ENCODE data around the gene LNX2.

The LNX2 gene

DNA sequence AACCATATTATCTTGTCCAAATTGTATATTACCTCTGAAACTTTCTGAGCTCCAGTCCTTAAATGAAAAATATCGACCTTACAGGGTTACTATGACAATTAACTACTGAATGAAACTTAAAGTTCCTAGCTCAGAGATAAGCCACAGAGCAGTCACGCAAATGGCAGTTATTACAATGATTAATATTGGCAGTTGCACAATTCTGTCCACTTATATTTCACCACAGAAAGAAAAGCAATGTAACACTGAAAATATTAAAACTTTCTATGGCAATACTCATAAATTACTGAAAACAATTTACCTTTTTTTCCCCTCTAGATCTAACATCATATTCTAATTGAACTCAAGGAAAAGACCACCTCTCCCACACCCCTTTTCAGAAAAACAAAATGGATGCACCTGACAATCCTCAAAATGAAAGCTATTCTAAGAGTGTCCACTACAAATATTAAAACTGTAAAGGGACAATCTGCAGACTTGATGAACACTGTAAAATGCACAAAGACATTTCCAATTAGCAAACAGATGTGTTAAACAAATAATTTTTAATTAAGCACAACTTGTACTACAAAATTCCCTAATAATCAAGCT lies 14.6 kb downstream of the LNX2 start:
- TF ChIP-seq, protein P1, sequence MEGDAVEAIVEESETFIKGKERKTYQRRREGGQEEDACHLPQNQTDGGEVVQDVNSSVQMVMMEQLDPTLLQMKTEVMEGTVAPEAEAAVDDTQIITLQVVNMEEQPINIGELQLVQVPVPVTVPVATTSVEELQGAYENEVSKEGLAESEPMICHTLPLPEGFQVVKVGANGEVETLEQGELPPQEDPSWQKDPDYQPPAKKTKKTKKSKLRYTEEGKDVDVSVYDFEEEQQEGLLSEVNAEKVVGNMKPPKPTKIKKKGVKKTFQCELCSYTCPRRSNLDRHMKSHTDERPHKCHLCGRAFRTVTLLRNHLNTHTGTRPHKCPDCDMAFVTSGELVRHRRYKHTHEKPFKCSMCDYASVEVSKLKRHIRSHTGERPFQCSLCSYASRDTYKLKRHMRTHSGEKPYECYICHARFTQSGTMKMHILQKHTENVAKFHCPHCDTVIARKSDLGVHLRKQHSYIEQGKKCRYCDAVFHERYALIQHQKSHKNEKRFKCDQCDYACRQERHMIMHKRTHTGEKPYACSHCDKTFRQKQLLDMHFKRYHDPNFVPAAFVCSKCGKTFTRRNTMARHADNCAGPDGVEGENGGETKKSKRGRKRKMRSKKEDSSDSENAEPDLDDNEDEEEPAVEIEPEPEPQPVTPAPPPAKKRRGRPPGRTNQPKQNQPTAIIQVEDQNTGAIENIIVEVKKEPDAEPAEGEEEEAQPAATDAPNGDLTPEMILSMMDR (IDR thresholded peaks at IDR 0.05; ENCODE audit: low read depth, low read length, missing control alignments): no peak
- no peak overlapping the region for H3K4me3 ChIP-seq (replicated peaks; ENCODE audit: low read depth, low read length)
- no peak for DNase-seq (ENCODE audit: extremely low read depth, low read depth)

DNA sequence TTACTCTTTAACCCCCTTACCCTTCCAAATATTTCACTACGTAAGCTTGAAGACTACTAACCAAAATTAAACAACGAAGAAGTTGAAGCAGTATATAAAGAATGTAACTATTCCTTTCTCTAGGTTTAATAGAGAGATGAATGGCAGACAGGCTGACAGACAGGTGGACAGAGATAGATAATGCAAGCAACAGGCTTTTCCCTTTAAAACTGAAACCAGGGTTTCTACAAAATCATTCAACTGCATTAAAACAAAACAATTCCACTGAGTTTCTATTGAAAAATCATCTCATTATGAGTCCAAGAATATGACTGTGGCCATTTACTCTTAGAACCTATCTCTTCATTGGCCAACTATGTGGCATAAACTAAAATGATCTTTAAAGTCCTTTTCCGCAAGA lies 15.2 kb downstream of the LNX2 start:
- H3K4me3 ChIP-seq (replicated peaks; ENCODE audit: low read depth, low read length): no peak overlapping the region
- TF ChIP-seq, protein P1 (IDR thresholded peaks at IDR 0.05; ENCODE audit: low read depth, low read length, missing control alignments): no peak
- no peak for DNase-seq (ENCODE audit: extremely low read depth, low read depth)

DNA sequence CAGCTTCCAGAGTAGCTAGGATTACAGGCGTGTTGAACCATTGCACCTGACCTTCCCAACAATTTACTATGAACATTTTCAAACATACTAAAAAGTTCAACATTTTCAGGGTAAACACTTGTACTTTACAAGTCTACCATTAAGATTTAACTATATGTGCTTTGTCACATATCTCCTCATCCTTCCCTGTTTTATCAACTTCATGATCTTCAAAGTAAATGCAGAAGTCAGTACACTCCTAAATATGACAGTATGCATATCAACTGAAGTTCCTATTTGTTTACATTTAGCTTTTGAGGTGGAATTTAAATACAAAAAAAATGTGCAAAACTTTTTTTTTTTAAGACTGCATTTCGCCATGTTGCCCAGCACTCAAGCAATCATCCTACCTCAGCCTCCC lies 18.5 kb downstream of the LNX2 start:
- no peak for DNase-seq (ENCODE audit: extremely low read depth, low read depth)
- H3K4me3 ChIP-seq (replicated peaks; ENCODE audit: low read depth, low read length): no peak overlapping the region
- TF ChIP-seq, protein P1 (IDR thresholded peaks at IDR 0.05; ENCODE audit: low read depth, low read length, missing control alignments): no peak

DNA sequence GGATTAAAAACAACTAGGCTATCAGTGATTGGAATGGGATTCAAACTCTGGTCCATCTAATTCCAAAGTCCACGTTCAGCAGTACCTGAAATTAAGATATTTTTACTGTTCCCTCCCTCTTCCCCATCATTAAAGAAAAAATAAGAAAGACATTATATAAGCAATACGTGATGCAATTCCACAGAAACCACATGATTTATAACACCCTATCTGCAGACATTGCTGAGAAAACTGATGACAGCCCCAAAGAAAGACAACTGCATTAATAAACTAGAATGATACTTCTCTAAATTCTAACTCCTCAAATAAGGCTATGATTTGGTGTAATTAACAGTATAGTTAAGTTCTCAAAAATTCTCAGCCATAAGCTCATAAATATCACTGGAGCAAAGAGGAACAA lies 19.1 kb downstream of the LNX2 start:
- no peak for DNase-seq (ENCODE audit: extremely low read depth, low read depth)
- H3K4me3 ChIP-seq (replicated peaks; ENCODE audit: low read depth, low read length): no peak overlapping the region
- TF ChIP-seq, protein P1 (IDR thresholded peaks at IDR 0.05; ENCODE audit: low read depth, low read length, missing control alignments): no peak

DNA sequence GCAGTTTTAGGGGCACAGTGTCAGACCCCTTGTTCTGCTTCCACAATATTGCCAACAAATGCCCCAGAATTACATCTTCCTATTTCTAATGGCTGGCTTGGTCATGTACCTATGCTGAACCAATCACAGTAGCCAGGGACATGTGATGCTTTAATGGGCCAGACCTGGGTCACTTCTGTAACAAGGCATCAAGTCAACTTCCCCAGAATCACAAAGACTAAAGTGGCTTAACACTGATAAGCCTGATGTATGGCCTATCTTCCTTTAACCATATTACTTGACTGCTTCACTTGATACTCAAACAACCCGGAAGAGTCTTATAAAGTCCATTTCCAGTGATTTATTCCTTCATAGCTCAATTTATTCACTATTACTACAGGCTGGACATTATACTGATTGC lies 19.6 kb downstream of the LNX2 start:
- no peak for DNase-seq (ENCODE audit: extremely low read depth, low read depth)
- H3K4me3 ChIP-seq (replicated peaks; ENCODE audit: low read depth, low read length): no peak overlapping the region
- TF ChIP-seq, protein P1 (IDR thresholded peaks at IDR 0.05; ENCODE audit: low read depth, low read length, missing control alignments): no peak

DNA sequence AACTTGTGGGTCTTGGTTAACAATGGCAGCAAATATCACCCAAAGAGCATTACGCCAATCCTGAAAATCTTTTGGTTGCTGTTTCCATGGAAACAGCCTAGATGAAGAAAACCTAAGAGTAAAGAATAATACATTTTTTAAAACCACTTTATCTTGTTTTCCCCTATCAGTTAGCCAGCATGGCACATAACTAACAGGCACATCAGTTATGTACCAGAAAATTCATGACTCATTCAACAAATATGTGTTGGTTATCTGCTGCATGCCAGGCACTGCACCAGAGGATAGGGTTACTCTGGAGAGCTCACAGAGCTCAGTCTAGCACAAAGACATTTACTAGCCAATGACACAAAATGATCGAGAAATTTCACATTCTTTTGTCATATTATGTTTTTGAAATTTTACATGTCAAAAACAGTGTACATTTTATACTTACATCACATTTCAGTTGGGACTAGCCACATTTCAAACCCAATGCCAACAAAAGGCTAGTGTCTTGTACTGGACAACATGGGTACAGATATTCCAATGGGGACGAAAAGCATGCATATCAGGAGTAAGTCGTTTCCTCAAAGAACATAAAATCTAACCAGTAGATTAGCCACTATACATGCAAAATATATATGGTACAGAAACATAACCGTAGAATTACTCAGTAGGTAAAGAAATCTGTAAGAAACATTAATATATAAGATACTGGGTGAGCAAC lies 20.3 kb downstream of the LNX2 start:
- H3K4me3 ChIP-seq (replicated peaks; ENCODE audit: low read depth, low read length): no peak overlapping the region
- TF ChIP-seq, protein P1 (IDR thresholded peaks at IDR 0.05; ENCODE audit: low read depth, low read length, missing control alignments): no peak
- no peak for DNase-seq (ENCODE audit: extremely low read depth, low read depth)
